ENCODE results near the gene MPRIP.

DNA sequence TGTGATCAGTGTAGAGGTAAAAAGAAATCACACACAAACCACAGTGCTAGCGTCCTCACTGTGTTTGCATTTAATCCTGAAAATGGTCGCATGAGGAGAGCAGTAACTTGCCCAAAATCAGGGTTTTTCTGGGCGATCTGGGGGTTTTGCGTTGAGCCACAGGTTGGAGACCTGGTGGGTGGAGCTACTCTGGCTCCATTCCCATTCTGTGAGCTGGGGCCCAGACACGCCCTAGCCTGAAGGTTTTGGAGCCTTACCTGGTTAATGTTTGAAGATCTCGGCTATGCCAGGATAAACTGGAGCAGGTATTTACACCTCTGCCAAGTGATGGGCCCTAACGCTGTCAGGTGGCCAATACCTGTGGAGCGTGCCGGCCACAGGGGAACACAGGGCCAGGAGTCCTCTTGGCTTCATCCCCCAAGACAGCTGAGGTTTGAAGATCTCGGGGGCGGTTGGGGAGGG lies 48.4 kb downstream of the MPRIP start:
- TF ChIP-seq, protein P1, sequence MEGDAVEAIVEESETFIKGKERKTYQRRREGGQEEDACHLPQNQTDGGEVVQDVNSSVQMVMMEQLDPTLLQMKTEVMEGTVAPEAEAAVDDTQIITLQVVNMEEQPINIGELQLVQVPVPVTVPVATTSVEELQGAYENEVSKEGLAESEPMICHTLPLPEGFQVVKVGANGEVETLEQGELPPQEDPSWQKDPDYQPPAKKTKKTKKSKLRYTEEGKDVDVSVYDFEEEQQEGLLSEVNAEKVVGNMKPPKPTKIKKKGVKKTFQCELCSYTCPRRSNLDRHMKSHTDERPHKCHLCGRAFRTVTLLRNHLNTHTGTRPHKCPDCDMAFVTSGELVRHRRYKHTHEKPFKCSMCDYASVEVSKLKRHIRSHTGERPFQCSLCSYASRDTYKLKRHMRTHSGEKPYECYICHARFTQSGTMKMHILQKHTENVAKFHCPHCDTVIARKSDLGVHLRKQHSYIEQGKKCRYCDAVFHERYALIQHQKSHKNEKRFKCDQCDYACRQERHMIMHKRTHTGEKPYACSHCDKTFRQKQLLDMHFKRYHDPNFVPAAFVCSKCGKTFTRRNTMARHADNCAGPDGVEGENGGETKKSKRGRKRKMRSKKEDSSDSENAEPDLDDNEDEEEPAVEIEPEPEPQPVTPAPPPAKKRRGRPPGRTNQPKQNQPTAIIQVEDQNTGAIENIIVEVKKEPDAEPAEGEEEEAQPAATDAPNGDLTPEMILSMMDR (IDR thresholded peaks at IDR 0.05), result no peak
- TF ChIP-seq EZH2phosphoT487 (IDR thresholded peaks at IDR 0.05; ENCODE audit: borderline replicate concordance, low read depth), result no peak
